Measurements from ENCODE around the gene APH1B. TPM values are rescaled to one million over a fixed set of nuclear protein-coding genes. Genes with fewer than 3 reads are reported as not detected.

Gene APH1B
- total RNA-seq (2022; extraction: Qiagen RNA extraction; ENCODE audit: low read depth), result 18.6 to 26.4 TPM (median 21.6 TPM) in 5 replicates

DNA sequence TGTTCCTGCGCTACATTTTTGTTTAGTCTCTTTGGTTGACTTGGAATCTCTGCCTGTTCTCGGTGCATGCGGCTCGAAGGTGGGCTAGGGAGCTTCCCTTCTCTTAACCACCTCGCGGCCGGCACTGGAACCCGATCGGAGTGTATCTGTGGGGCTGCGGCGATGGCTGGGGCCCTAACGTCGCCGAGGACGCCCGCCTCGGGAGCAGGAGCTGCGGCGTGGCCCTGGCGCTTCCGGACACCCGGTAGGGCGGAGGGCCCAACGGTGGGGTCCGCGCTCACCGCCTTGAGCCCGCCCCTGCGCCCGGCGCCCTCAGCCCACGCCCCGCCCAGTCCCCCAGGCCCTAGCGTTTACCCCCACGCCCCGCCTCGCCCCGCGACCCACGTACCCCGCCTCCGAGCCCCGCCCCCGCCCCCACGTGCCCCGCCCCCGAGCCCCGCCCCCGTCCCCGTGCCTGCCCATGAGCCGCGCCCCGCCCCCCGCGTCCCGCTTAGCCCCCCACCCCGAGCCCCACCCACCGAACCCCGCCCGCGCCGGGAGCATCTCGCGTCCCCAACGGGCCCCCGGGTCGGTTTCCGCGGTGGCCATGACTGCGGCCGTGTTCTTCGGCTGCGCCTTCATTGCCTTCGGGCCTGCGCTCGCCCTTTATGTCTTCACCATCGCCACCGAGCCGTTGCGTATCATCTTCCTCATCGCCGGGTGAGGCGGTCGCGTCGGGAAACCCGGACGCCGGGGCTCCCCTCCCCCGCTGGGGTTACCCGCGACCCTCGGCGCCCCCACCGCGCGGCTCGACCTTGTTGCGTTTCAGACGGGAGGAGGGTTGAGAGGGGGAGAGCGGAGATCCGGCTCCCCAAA, at the start of gene APH1B:
TSS of gene APH1B (plus strand) at position 568 of the 855 bp plus-strand sequence. CDS start at position 587, 19 bp downstream.

Other genes starting within 250 kb of the APH1B start
- 397 to 502 TPM (median 465 TPM) in 5 replicates for gene TPM1, start 234.9 kb upstream of the APH1B start, total RNA-seq (2022; extraction: Qiagen RNA extraction; ENCODE audit: low read depth)
- gene LACTB, start 155.7 kb upstream of the APH1B start, total RNA-seq (2022; extraction: Qiagen RNA extraction; ENCODE audit: low read depth), result 24.3 to 36.7 TPM (median 30.0 TPM) in 5 replicates
- 363 to 430 TPM (median 408 TPM) in 5 replicates for gene RPS27L, start 120.1 kb upstream of the APH1B start, total RNA-seq (2022; extraction: Qiagen RNA extraction; ENCODE audit: low read depth)
- gene RAB8B, start 88.0 kb upstream of the APH1B start, total RNA-seq (2022; extraction: Qiagen RNA extraction; ENCODE audit: low read depth), result 9.8 to 17.4 TPM (median 15.5 TPM) in 5 replicates
- 187 to 225 TPM (median 211 TPM) in 5 replicates for gene CA12, start 104.2 kb downstream of the APH1B start, total RNA-seq (2022; extraction: Qiagen RNA extraction; ENCODE audit: low read depth)
- gene USP3, start 227.0 kb downstream of the APH1B start, total RNA-seq (2022; extraction: Qiagen RNA extraction; ENCODE audit: low read depth), result 40.6 to 44.6 TPM (median 42.5 TPM) in 5 replicates